ENCODE measurements around the gene SGK1.
"Not testable (repeated sequence)": the region's sequence is repeated elsewhere in the genome, so short reads cannot be mapped to it uniquely, and the experiment has no call there.

The SGK1 gene

DNA sequence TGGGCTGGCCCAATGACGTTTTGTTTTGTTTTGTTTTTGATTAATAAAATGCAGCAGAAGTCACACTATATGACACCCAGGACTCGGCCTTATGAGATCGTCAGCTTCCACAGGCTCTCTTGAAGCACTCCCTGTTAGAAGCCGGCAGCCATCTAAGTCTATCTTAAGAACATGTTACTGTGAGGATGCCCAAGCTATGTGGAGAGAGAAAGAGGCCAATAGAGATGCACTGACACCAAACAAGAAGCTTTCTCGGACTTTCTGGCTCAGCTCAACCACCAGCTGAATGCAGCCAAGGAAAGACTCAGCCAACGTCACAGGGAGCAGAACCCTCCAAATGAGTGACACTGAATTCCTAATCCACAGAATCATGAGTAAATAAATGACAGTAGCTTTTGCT, 14.0 kb downstream of the SGK1 start:
- DNase-seq (ENCODE audit: low spot score) = no peak

DNA sequence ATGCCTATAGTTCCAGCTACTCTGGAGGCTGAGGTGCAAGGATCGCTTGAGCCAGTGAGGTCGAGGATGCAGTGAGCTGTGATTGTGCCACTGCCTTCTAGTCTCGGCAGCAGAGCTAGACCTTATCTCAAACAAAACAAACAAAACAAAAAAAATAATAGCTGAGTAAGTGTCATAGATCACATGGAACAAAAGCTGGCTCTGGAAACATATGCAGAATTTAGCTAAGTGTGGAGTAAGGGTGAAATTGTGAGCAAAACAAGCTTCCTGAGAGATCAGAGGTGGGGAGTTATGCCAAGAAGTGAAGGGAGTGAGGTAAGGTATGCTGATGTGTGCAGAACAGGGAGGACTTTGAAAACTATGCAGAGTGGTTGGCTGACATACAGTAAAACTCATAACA, 18.7 kb downstream of the SGK1 start:
- DNase-seq (ENCODE audit: low spot score) = no peak

DNA sequence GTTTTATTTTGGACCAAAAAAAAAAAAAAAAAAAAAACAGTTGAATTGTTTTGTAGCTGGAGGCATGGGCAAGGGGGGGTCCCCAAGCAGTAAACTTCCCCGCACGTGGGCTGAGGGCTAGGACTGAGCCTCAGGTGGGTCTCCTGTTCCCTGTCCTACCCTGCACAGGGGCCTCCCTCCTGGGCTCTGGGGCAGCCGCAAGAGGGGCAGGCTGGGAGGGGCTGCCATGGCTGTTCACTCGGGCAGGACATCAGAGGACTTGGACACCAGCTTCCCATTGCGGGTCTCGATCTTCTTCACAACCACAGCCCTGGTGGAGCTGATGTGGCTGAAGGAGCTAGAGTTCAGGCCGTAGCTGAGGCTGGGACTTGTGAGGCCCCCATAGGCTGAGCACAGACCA, 21.1 kb downstream of the SGK1 start:
- no peak for DNase-seq (ENCODE audit: low spot score)

DNA sequence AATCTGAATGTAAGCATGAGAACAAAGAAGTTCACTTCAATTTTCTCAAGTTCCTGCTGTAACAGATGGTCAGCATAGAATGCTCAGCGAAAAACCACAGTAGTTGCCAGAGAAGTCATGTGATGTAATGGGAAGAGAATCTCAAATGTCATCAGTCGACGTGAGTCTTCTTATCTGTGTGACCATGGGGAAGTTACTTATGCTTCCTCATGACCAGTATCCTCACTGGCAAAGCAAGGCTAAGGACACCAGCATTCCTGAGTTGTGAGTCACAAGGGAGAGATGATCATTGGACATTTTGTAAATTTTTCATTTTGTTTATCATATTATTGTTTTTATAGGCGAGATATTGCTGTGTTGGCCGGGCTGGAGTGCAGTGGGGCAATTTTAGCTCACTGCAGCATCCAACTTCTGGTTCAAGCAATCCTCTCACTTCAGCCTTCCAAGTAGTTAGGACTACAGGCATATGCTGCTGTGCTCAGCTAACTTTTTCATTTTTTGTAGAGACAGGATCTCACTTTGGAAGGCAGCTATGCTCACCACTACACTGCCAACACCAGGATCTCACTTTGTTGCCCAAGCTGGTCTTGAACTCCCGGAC, 21.9 kb downstream of the SGK1 start:
- peak; percentile 47 for DNase-seq (ENCODE audit: low spot score)

DNA sequence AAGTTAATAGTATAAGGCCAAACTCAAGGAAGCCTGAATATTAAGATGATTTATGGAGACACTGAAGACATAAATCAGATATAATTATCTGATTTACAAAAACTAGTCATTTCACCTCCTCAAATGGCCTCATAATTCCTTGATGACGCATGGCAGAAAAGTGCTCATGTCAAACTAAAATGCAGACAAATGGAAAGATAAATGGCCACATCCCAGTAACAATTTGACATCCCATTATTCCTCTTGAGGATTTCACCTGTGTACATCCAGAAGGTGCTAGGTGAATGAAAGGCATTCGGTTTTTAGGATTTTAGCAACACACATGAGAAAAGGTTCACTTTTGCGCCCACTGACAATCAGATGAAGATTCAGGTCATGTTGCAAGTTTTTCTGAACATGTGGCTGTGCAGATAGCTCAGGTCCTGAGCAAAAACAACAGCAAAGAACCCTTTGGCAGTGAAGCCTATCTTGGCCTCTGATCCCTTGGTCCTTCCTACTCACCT, 24.2 kb downstream of the SGK1 start:
- DNase-seq (ENCODE audit: low spot score) = no peak

DNA sequence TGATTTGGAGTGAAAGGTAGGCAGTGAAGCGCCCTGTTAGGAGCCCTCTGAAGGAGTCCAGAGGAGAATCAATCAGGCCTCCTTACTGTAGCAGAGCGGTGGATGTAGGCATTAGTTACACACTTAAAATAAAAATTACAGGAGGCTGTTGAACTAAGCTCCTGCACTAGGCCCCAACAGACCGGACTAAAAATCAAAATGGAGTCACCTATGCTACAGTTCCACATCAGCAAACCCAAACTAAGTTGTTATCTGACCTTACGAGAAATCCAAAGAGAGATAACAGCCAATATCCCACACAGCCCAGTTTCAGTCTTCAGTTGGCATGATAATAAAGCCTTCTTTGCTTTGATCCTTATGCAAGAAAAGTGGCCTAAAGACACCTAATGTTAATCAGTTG, 26.8 kb downstream of the SGK1 start:
- DNase-seq (ENCODE audit: low spot score) = no peak

DNA sequence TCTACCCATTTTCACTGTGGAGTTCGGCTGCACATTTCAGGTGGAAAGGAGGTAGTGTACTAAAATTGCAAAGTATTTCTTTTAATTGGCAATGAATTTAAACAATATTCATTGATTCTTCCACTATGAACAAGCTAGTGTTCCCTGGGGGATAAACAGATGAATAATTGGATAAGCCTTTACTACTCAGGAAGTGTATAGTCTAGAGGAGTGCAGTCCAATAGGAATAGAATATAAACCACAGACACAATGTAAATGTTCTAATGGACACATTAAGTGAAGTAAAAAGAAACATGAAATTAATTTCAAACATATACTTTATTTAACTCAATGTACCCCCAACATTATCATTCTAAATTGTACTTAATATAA, 28.7 kb downstream of the SGK1 start:
- DNase-seq (ENCODE audit: low spot score) = no peak

DNA sequence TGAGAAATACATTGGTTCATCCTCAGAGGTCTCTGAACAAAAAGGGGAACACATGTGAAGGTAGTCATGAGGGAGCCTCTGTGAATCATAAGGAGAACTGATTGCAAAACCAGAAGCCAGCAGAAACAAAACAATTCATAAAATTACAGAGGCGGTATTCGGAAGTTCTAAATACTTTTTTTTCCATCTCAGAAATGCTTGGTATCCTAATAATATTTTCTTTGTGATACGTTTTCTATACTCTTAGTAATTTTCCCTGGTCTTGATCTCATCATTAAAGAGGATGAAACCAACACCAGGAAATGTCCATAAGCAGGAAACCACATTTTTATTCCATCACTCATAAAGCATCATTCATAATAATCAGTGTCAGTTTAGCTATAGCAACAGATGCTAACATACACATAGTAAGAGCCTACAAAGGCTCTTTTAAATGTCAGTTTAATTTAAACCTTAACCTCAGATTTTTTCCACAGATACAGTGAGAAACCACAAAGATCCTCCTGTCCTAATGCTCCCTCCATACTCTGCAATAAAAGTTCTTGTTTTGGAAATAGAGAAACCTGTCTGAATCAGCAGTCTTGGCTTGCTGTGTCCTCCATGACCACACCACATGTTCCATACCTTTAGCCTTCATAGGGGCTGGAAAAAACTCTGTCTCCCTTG, 29.2 kb downstream of the SGK1 start:
- peak; percentile 60 for DNase-seq (ENCODE audit: low spot score)

DNA sequence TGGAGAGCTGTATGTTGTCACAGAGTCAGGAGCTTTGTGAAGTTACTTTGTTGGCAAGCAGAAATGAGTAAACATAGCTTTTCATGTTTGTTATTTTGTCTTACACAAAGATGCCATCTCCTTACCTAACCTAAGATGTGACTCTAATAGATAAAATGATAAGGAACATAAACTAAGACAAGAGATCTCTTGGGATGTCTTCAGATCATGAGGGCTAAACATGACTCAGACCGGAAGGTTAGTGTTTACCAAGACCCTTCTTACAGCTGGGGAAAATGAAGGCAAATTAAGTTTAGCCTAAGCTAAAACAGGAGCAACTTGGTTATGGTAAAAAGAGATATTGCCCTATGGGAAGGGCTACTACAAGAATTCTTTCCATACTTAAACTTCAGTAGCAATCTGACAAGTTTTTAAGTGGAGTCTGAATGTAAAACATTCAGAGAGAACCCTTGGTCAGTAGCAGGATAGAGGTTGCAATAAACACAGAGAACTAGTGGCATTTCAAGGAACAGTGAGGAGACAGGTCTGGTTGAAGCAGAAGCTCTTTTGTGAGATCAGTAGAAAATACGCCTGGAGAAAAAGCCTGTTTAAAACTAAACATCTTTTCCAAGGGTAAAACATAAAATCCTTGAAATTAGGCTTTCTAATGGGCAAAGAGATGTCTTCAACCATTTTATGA, 29.9 kb downstream of the SGK1 start:
- DNase-seq (ENCODE audit: low spot score) = no peak

DNA sequence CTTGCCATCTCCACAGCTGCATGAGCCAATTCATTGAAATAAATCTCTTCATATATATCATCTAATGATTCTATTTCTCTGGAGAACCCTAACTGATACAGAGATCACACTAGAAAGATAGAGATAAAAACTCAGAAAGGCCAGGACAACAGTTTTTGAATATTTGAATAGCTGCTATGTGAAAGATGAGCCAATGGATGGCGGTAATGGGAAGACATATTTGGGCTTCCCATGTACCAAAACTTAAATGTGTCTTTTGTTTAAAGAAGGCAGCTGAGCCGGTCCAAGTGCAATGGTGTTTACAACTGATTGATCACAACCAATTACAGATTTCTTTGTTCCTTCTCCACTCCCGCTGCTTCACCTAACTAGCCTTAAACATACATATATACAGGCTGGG, 35.1 kb downstream of the SGK1 start:
- no peak for DNase-seq (ENCODE audit: low spot score)

DNA sequence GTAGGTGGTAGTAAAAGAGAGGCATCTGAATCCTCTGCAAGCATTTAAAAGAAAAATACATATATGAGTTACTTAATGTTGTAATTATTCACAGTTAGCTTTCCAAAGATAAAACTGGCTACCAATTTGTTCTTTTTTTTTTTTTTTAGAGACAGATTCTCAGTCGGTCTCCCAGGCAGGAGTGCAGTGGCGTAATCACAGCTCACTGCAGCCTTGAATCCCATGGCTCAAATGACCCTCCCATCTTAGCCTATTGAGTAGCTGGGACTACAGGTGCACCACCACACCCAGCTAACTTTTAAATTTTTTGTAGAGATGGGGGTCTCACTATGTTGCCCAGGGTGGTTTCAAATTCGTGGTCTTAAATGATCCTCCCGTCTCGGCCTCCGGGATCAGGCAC, 36.5 kb downstream of the SGK1 start:
- no peak for DNase-seq (ENCODE audit: low spot score)

DNA sequence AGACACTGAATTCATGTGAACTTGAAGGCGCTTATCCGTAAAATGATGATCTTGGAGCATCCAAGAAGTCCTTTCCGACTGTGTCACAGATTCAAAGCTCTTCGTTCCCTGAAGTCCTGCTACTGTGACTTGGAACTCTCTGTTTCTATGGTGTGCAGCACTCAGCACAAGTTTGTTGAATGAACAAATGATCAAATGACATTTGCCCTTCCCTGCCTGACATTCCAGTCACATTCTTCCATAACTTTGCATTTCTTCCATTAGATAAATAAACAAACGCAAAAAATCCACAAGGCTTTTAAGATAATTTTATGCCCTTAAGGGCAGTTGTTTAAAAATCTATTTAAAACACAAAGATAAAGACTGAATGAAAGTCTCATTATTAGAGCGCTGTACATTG, 39.9 kb downstream of the SGK1 start:
- no peak for DNase-seq (ENCODE audit: low spot score)

DNA sequence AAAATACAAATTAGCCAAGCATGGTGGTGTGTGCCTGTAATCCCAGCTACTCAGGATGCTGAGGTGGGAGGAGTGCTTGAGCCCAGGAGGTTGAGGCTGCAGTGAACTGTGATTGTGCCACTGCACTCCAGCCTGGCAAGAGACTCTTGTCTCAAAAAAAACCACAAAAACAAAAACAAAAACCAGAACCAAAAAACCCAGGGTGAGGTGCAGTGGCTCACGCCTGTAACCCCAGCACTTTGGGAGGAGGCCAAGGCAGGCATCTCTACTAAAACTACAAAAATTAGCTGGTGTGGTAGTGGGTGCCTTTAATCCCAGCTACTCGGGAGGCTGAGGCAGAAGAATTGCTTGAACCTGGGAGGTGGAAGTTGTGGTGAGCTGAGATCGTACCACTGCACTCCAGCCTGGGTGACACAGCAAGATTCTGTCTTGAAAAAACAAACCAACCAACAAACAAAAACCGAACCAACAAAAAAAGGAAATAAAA, 41.0 kb downstream of the SGK1 start:
- not testable (repeated sequence) for DNase-seq (ENCODE audit: low spot score)

DNA sequence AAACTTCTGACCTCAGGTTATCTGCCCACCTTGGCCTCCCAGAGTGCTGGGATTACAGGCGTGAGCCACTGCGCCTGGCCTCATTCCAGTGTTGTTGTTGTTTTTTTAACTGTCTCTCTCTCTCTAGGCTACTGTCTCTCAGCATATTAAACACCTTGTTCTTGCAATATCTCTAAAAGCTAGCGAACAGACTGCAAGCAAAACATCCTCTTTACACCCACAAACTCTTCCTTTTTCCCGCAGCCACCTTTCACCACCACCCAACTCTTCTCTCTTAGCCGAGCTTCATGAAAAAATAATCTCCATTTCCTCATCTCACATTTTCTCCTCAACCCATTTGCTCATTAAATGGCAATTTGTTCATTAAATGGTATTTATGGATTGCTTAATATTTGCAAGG, 45.5 kb downstream of the SGK1 start:
- DNase-seq (ENCODE audit: low spot score) = no peak

DNA sequence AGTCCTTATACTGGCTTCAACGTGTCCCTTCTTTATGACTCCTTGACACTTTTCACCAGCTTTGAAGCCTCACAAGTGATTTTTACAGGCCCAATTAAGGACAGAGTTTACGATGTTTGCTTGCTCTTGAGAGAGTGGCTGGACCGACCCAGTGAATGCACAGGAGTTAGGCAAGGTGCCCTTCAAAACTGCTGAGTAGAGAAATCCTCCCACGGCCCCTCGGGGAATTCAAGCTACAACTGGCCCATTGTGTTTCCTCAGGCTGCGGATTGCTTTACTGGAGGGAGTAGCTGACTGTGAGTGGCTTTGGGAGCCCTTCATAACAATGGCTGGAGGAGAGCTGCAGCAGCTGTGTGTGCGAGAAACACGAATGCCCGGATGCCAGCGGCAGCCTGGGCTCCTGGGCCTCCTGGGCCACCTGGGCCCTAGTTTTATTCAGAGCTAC, 50.0 kb downstream of the SGK1 start:
- no peak for DNase-seq (ENCODE audit: low spot score)

DNA sequence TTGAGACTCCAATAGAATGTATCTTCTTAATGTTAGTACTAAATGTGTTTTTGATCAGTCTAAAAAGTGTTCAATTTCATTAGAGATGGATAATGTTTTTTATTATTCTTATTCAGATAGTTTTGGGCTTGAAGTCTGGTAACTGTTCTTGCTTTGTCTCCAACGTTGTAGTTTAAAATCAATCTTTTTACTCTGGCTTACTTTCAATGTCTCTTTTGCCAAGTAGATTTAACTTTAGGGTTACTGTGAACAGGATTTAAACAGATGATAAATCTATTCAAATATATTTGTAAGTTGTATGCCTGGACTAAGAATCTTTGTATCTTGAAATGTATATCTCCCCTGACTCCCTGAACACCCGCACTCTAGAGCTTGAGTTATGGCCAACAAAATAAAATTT, 51.1 kb downstream of the SGK1 start:
- DNase-seq (ENCODE audit: low spot score) = no peak

DNA sequence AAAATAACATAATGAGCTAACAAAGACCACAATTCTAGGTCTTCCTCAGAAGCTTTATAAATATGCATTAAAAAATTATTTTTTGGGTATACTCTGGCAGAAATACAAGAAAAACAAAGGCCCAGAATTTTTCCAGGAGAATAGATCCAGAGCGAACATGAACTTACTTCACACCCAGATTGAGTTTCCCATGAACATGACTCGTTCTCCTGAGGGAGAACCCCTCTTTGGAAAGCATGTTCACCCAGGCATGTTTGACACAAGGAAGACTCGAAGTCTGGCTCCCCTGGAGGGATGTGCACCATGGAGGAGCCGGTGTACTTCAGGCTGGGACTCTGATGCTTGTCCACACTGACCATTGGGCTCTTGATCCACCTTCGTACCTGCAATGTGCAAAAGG, 56.1 kb downstream of the SGK1 start:
- no peak for DNase-seq (ENCODE audit: low spot score)

DNA sequence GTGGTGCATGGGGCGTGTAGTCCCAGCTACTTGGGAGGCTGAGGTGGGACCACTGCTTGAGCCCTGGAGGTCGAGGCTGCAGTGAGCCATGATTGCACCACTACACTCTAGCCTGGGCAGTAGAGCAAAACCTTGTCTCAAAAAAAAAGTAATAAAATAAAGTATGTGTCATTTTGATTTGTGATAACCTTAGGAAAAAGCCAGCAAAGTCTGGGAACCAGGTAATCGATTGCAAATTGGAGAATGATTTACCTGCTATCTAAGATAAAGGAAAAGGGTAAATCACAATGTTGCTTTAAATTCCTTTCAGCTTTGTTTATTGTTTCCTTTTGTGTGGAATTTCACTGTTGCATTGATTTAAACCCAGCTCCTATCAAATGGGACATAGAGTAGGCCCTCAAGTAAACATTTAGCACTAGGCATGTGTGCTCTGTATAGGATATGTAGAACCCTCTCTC, 59.0 kb downstream of the SGK1 start:
- DNase-seq (ENCODE audit: low spot score) = no peak

DNA sequence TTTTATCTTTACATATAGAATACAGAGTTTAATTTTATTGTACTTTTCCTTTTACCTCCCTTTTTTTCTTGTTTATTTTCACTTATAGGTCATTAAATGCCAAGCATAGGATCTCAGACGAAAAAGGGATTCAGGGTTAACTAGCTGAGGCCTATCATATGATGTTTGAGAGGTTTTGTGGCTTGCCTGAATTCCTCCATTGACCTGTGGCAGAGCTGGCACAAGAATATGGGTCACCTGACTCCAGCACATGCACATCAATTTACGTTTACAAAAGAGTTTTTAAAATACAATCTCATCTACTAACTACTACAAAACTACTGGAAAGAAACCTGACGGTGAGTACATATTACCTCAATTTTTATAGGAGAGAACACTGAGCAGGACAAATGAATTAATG, 60.4 kb downstream of the SGK1 start:
- DNase-seq (ENCODE audit: low spot score) = no peak

DNA sequence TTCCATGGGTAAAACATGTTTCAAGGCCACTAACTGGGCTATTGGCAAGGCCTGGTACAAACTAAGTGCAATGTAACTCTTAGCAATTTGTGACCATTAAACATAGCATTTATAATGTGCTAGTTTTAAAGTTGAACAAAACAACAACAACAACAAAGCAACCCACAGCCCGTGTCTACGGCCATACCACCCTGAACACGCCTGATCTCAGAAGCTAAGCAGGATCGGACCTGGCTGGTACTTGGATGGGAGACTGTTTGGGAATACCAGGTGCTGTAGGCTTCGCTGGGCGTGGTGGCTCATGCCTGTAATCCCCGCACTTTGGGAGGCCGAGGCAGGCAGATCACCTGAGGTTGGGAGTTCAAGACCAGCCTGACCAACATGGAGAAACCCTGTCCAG, 61.0 kb downstream of the SGK1 start:
- no peak for DNase-seq (ENCODE audit: low spot score)

DNA sequence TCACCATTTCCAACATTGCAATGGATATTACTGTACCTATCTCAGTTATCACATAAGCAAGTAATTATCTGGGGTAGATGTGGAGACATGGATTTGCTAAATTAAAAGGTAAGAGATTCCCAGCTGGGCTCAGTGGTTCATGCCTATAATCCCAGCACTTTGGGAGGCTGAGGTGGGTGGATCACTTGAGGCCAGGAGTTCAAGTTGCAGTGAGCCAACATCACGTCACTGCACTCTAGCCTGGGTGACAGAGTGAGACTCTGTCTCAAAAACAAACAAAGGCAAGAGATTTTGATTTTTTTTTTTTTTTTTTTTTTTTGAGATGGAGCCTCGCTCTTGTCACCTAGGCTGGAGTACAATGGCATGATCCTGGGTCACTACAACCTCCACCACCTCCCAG, 62.6 kb downstream of the SGK1 start:
- DNase-seq (ENCODE audit: low spot score) = not testable (repeated sequence)

DNA sequence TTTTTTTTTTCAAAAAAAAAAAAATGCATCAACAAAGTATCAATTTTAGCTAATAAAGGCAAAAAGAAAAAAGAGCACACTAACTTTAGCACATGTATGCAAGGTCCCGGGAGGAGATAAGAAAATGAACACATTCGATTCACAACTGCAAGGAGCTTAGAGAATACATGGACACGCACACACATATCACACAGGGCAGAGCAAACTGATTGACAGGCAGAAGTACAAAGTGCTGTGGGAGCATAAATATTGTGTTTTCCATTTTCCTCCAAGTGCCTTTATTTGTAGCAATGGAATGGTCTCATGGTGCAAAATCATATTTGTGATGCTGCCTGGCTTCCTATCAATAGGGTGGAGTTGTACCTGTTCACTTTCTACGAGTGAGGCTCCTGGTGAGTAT, 63.8 kb downstream of the SGK1 start:
- DNase-seq (ENCODE audit: low spot score) = no peak

DNA sequence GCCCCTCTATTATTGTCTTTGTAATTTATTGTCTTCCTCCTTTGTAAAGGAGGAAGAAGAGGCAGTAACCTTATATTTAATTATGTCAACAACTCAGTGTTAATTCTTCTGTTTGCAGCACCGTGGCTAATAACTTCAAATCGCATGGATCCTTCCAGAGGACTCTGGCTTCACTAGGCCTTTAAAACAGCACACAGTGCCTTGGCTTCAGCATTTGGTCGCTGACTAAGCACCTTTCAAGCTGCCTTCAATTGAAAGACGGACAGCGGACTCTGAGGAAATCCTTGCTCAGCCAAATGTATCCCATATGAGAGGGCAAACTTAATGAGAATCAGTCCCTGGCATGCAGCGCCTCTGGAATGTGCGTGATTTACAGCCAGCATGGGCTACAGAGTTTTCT, 64.2 kb downstream of the SGK1 start:
- no peak for DNase-seq (ENCODE audit: low spot score)

Measured in SW480 (cell line).